Cerebellar cortex (tissue), 1 donor: ENCODE results near the gene OGFR.

Experiments
- DNase-seq: peaks from one replicate; pipeline ENCODE4 v3.0.0-alpha.2; 2015; ENCODE audit warnings: low spot score

Gene OGFR

GRCh38 chr20:62799873-62800272 is 4.8 kb upstream of the OGFR start:
- no peak for DNase-seq

- DNase-seq, result no peak
Observed at GRCh38 chr20:62800314-62801259, 4.0 kb upstream of the OGFR start.

GRCh38 chr20:62801284-62802010 is 3.2 kb upstream of the OGFR start:
- DNase-seq, result no peak

- DNase-seq, result peak; percentile 76
Observed at GRCh38 chr20:62802026-62802712, 2.5 kb upstream of the OGFR start.

- DNase-seq, result no peak
Observed at GRCh38 chr20:62804021-62804626, 511 bp upstream of the OGFR start.

GRCh38 chr20:62805155-62805710 is 598 bp downstream of the OGFR start:
- DNase-seq, result no peak

- no peak for DNase-seq
Observed at GRCh38 chr20:62805711-62806382, 1.2 kb downstream of the OGFR start.

GRCh38 chr20:62806383-62807050 is 1.9 kb downstream of the OGFR start:
- no peak for DNase-seq

- DNase-seq, result no peak
Observed at GRCh38 chr20:62807444-62808210, 3.0 kb downstream of the OGFR start.

GRCh38 chr20:62808211-62808865 is 3.7 kb downstream of the OGFR start:
- peak; percentile 75 for DNase-seq

- DNase-seq, result no peak
Observed at GRCh38 chr20:62809530-62810428, 5.1 kb downstream of the OGFR start.

GRCh38 chr20:62811320-62811719 is 6.7 kb downstream of the OGFR start:
- no peak for DNase-seq

- no peak for DNase-seq
Observed at GRCh38 chr20:62811720-62812119, 7.1 kb downstream of the OGFR start.

- DNase-seq, result no peak
Observed at GRCh38 chr20:62812181-62812906, 7.7 kb downstream of the OGFR start.

- DNase-seq, result no peak
Observed at GRCh38 chr20:62812907-62813200, 8.2 kb downstream of the OGFR start.

GRCh38 chr20:62813588-62813987 is 9.0 kb downstream of the OGFR start:
- DNase-seq, result no peak

- no peak for DNase-seq
Observed at GRCh38 chr20:62814060-62814708, 9.5 kb downstream of the OGFR start.
